GM10248 (cell line): ENCODE data around the gene ZKSCAN2.

Source experiments
- CTCF ChIA-PET: fragments of 300-600 bp; sonication (Branson Sonifier 250); formaldehyde crosslinking; extraction: SDS; loops from one replicate; lab custom pipeline; 2021; ENCODE audit warnings: antibody characterized with exemption; lab: Yijun Ruan, JAX
- POLR2A ChIA-PET: fragments of 350-650 bp; sonication (Branson Sonifier 250); formaldehyde crosslinking; extraction: SDS; loops from one replicate; lab custom pipeline; 2020; ENCODE audit warnings: antibody characterized with exemption; lab: Yijun Ruan, JAX
- DNase-seq: peaks from one replicate; pipeline ENCODE4 v3.0.0; 2012; ENCODE audit errors: extremely low spot score
- CTCF ChIP-seq: IDR thresholded peaks from 2 replicates; pipeline ENCODE4 v1.5.1; 2012; ENCODE audit warnings: mild to moderate bottlenecking, low read depth; ENCODE audit errors: extremely low read depth, missing control alignments, control extremely low read depth

Gene ZKSCAN2

GRCh38 chr16:25279491-25279890 is 21.8 kb upstream of the ZKSCAN2 start:
- no peak for TF ChIP-seq CTCF
- ChIA-PET POLR2A (no interaction called here), CTCF (interaction anchor here (1.5 kb wide), 1 partner anchor 9 kb away, joined by 5 read pairs; no protein-coding TSS in a partner anchor)
- DNase-seq = no peak

- ChIA-PET CTCF (interaction anchor here (1.3 kb wide), 1 partner anchor 8 kb away, joined by 5 read pairs; no protein-coding TSS in a partner anchor), POLR2A (no interaction called here)
- TF ChIP-seq CTCF = no peak
- DNase-seq = no peak
These were observed 13.8 kb upstream of the ZKSCAN2 start for GRCh38 chr16:25271421-25271820.

GRCh38 chr16:25270577-25270976 is 12.9 kb upstream of the ZKSCAN2 start:
- POLR2A ChIA-PET = no interaction called here
- no peak for DNase-seq
- no peak for TF ChIP-seq CTCF
- CTCF ChIA-PET = interaction anchor here (1.3 to 1.5 kb wide), 2 partner anchors 9 to 12 kb away, joined by 4 to 5 read pairs; no protein-coding TSS in a partner anchor

DNA sequence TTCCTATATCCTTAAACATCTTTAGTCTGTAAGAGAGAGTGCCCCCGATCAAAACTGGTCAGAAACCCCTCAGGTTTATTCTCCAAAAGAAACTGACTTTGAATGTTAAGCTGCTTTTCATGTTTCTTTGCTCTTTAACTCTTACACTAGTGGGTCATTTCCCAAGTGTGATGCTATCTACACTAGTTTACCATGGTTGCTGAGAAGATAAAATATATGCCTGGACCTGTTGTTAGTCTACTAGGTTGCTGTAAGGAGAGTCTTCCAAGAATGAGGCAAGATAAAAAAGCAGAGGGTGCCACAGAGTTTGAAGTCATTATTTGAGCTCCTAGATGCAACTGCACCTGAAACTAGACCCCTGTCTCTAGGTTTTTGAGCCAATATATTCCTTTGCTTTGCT is 12.2 kb upstream of the ZKSCAN2 start:
- POLR2A ChIA-PET = no interaction called here
- TF ChIP-seq CTCF = no peak
- CTCF ChIA-PET = interaction anchor here (1.5 kb wide), 1 partner anchor 12 kb away, joined by 4 read pairs; no protein-coding TSS in a partner anchor
- no peak for DNase-seq

DNA sequence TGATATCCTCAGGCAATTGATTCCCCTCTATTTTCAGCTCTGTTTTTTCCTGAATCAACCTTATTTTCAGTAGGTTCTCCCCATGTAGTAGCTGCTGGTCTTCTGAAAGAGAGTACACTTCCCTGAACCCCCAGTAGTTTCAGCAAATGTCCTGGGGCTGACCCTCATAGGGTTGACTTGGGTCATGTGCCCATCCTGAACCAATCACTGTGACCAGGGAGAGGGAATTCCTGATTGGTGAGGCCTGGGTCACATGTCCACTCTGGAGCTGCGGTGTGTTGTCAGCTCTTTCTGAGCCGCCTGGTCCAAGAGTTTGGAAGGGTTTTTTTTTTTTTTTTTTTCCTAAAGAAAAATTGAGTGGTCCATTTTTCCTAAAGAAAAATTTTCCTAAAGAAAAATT is 8.3 kb upstream of the ZKSCAN2 start:
- DNase-seq = no peak
- POLR2A ChIA-PET = no interaction called here
- TF ChIP-seq CTCF = no peak
- CTCF ChIA-PET = interaction anchor here (1.6 kb wide), 1 partner anchor 10 kb away, joined by 4 read pairs; no protein-coding TSS in a partner anchor

GRCh38 chr16:25264597-25264996 is 7.0 kb upstream of the ZKSCAN2 start:
- no peak for DNase-seq
- CTCF ChIA-PET = no interaction called here

More at GRCh38 chr16:25264597-25264996, 7.0 kb upstream of the ZKSCAN2 start:
- POLR2A ChIA-PET = no interaction called here
- no peak for TF ChIP-seq CTCF
